ENCODE measurements around the gene STMND1.

The STMND1 gene

DNA sequence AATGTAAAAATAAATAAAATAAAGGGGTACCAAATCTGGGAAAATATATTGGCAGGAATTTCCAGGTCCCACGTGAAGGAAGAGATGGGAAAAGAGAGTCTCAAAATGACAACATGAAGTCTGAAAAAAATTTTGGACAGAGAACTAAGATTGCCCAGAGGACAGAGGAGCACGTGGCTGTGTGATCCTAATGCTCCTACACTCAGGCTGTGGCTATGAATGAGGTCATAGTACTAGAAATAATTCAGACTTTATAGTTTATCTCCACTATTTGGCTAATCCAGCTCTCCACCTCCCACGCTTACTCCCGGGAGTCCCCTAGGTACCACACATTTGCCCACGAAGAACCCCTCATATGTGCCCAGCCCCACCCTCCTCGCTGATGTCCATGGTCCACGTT, 42.8 kb upstream of the STMND1 start:
- no peak overlapping the region for H3K18ac ChIP-seq (ENCODE audit: low read length)
- no peaks in the 10 kb centered on the region for H3K27me3 ChIP-seq (ENCODE audit: insufficient read depth, low read length)
- no peak overlapping the region for H3K4ac ChIP-seq (ENCODE audit: low read depth, low read length)
- no peak overlapping the region for H4K8ac ChIP-seq (ENCODE audit: low read depth, low read length)
- DNase-seq: no peak
- no peak overlapping the region for H3K14ac ChIP-seq (ENCODE audit: low read length)
- H2BK12ac ChIP-seq (ENCODE audit: low read length): no peak overlapping the region
- no peaks in the 10 kb centered on the region for H3K9me3 ChIP-seq (ENCODE audit: insufficient read depth, low read depth, low read length)
- no peak overlapping the region for H3K9ac ChIP-seq (ENCODE audit: low read length)
- no peaks in the 10 kb centered on the region for H3K4me1 ChIP-seq (ENCODE audit: control insufficient read depth in 1 of 2, insufficient read depth in 2 of 2, low read length in 2 of 2)
- no peak overlapping the region for H2BK120ac ChIP-seq (ENCODE audit: insufficient read depth, low read length, poor library complexity)
- H3K23ac ChIP-seq (ENCODE audit: low read length): no peak overlapping the region
- no peak overlapping the region for H2BK5ac ChIP-seq (ENCODE audit: low read depth, low read length, poor library complexity)
- H2AFZ ChIP-seq (ENCODE audit: insufficient read depth, low read length, poor library complexity): no peak overlapping the region
- no peak overlapping the region for H4K91ac ChIP-seq (ENCODE audit: low read depth, low read length)
- H2AK5ac ChIP-seq (ENCODE audit: low read length): no peak overlapping the region
- no peak overlapping the region for H3K4me3 ChIP-seq (ENCODE audit: low read depth, low read length)
- no peaks in the 10 kb centered on the region for H3K36me3 ChIP-seq (ENCODE audit: control insufficient read depth in 1 of 2, insufficient read depth in 2 of 2, low read length in 2 of 2)
- H3K4me2 ChIP-seq (ENCODE audit: low read length): no peak overlapping the region
- WGBS (ENCODE audit: extremely low coverage, insufficient coverage, insufficient read length): no CpG with 5 or more reads among the region's 7 CpGs
- no peak overlapping the region for H3K27ac ChIP-seq (ENCODE audit: low read depth, low read length)
- H4K12ac ChIP-seq (ENCODE audit: low read depth, low read length): no peak overlapping the region
- H3K79me2 ChIP-seq (ENCODE audit: control insufficient read depth, insufficient read depth, low read length, poor library complexity): no peaks in the 10 kb centered on the region
- no peaks in the 10 kb centered on the region for H3K79me1 ChIP-seq (ENCODE audit: low read length)

DNA sequence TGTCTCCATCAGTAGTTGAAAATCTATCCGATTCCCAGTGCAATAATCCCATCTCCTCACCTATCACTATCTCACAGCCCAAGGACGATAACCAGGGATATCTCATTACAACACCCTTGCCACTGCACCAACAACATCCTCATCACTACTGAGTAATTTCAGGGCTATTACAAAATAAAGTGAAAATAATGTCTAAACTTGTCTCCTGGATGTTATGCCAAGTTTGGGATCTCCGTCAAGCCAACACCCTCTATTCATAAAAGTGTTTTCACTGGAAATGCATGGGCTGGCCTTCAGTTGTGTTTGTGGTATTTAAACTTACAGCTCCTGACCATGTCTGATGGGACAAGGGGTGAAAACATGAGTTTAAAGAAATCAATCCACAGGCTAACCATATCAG, 42.0 kb upstream of the STMND1 start:
- H3K36me3 ChIP-seq (ENCODE audit: control insufficient read depth in 1 of 2, insufficient read depth in 2 of 2, low read length in 2 of 2): no peaks in the 10 kb centered on the region
- WGBS (ENCODE audit: extremely low coverage, insufficient coverage, insufficient read length): no CpG with 5 or more reads among the region's 3 CpGs

DNA sequence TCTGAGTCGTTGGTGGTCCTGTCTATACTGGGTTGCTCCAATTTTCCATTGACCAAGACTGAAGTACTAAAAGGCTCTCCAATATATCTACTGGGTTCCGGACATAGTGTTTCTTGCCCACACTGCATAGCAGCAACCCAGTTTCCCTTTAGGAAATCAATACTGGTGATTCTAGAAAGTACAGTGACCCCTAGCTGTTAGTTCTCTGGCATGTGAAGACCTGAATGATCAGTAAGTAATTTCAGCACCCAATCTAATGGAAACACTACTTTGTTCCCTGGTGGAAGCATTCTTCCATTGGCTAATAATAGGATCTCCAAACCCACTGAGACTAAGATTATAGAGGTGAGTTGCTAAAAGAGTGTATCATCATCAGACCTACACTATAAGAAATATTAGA, 40.8 kb upstream of the STMND1 start:
- no peak overlapping the region for H2AK5ac ChIP-seq (ENCODE audit: low read length)
- no peak overlapping the region for H3K18ac ChIP-seq (ENCODE audit: low read length)
- WGBS (ENCODE audit: extremely low coverage, insufficient coverage, insufficient read length): no CpG with 5 or more reads among the region's 2 CpGs

More for the DNA sequence above, 42.0 kb upstream of the STMND1 start:
- H3K4me3 ChIP-seq (ENCODE audit: low read depth, low read length): no peak overlapping the region
- H2AFZ ChIP-seq (ENCODE audit: insufficient read depth, low read length, poor library complexity): no peak overlapping the region
- H2BK12ac ChIP-seq (ENCODE audit: low read length): no peak overlapping the region
- H2AK5ac ChIP-seq (ENCODE audit: low read length): no peak overlapping the region
- no peaks in the 10 kb centered on the region for H3K79me2 ChIP-seq (ENCODE audit: control insufficient read depth, insufficient read depth, low read length, poor library complexity)
- H3K18ac ChIP-seq (ENCODE audit: low read length): no peak overlapping the region
- no peak for DNase-seq
- no peak overlapping the region for H3K23ac ChIP-seq (ENCODE audit: low read length)
- H3K79me1 ChIP-seq (ENCODE audit: low read length): no peaks in the 10 kb centered on the region
- no peak overlapping the region for H2BK5ac ChIP-seq (ENCODE audit: low read depth, low read length, poor library complexity)
- no peak overlapping the region for H4K12ac ChIP-seq (ENCODE audit: low read depth, low read length)
- no peak overlapping the region for H2BK120ac ChIP-seq (ENCODE audit: insufficient read depth, low read length, poor library complexity)
- no peak overlapping the region for H3K4me2 ChIP-seq (ENCODE audit: low read length)
- no peaks in the 10 kb centered on the region for H3K9me3 ChIP-seq (ENCODE audit: insufficient read depth, low read depth, low read length)
- no peak overlapping the region for H4K91ac ChIP-seq (ENCODE audit: low read depth, low read length)
- no peak overlapping the region for H3K14ac ChIP-seq (ENCODE audit: low read length)
- H4K8ac ChIP-seq (ENCODE audit: low read depth, low read length): no peak overlapping the region
- no peak overlapping the region for H3K4ac ChIP-seq (ENCODE audit: low read depth, low read length)
- no peaks in the 10 kb centered on the region for H3K27me3 ChIP-seq (ENCODE audit: insufficient read depth, low read length)
- H3K4me1 ChIP-seq (ENCODE audit: control insufficient read depth in 1 of 2, insufficient read depth in 2 of 2, low read length in 2 of 2): no peaks in the 10 kb centered on the region
- no peak overlapping the region for H3K27ac ChIP-seq (ENCODE audit: low read depth, low read length)
- H3K9ac ChIP-seq (ENCODE audit: low read length): no peak overlapping the region

DNA sequence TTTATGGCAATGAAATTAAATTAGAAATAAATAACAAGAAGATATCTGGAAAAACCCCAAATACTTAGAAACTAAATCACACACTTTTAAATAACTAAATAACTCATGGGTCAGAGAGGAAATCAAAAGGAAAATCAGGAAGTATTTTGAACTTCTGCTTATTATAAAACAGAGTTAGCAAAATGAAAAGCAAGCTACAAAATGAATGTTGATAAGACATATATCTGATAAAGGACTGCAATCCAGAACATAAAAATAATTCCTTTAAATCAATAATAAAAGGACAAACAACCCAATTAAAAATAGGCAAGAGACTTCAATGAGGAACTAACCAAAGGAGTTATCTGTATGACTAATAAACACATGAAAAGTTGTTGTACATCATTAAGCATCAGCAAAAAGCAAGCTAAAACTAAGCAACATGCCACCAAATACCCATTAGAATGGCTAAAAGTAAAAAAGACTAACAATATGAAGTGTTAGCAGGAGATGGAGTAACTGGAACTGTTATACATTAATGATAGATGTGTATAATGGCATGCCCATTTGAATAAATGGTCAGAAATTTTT, 38.9 kb upstream of the STMND1 start:
- no peak overlapping the region for H2BK120ac ChIP-seq (ENCODE audit: insufficient read depth, low read length, poor library complexity)
- H3K79me2 ChIP-seq (ENCODE audit: control insufficient read depth, insufficient read depth, low read length, poor library complexity): no peaks in the 10 kb centered on the region
- H3K4me2 ChIP-seq (ENCODE audit: low read length): no peak overlapping the region
- H3K4me1 ChIP-seq (ENCODE audit: control insufficient read depth in 1 of 2, insufficient read depth in 2 of 2, low read length in 2 of 2): no peaks in the 10 kb centered on the region
- no peaks in the 10 kb centered on the region for H3K36me3 ChIP-seq (ENCODE audit: control insufficient read depth in 1 of 2, insufficient read depth in 2 of 2, low read length in 2 of 2)
- no peak overlapping the region for H2BK12ac ChIP-seq (ENCODE audit: low read length)
- H2AK5ac ChIP-seq (ENCODE audit: low read length): no peak overlapping the region
- no peak overlapping the region for H3K18ac ChIP-seq (ENCODE audit: low read length)
- H3K9ac ChIP-seq (ENCODE audit: low read length): no peak overlapping the region
- no peak overlapping the region for H4K12ac ChIP-seq (ENCODE audit: low read depth, low read length)
- no peaks in the 10 kb centered on the region for H3K79me1 ChIP-seq (ENCODE audit: low read length)
- no peaks in the 10 kb centered on the region for H3K27me3 ChIP-seq (ENCODE audit: insufficient read depth, low read length)
- H2AFZ ChIP-seq (ENCODE audit: insufficient read depth, low read length, poor library complexity): no peak overlapping the region
- no peak overlapping the region for H3K27ac ChIP-seq (ENCODE audit: low read depth, low read length)
- no peak overlapping the region for H4K8ac ChIP-seq (ENCODE audit: low read depth, low read length)
- no peak for DNase-seq
- no peak overlapping the region for H2BK5ac ChIP-seq (ENCODE audit: low read depth, low read length, poor library complexity)
- H3K4ac ChIP-seq (ENCODE audit: low read depth, low read length): no peak overlapping the region
- no peak overlapping the region for H3K23ac ChIP-seq (ENCODE audit: low read length)
- H3K9me3 ChIP-seq (ENCODE audit: insufficient read depth, low read depth, low read length): no peaks in the 10 kb centered on the region
- H3K14ac ChIP-seq (ENCODE audit: low read length): no peak overlapping the region
- H4K91ac ChIP-seq (ENCODE audit: low read depth, low read length): no peak overlapping the region
- no peak overlapping the region for H3K4me3 ChIP-seq (ENCODE audit: low read depth, low read length)

More for the DNA sequence above, 40.8 kb upstream of the STMND1 start:
- Histone ChIP-seq H2BK12ac (ENCODE audit: low read length) (no peak overlapping the region), H3K36me3 (ENCODE audit: control insufficient read depth in 1 of 2, insufficient read depth in 2 of 2, low read length in 2 of 2) (no peaks in the 10 kb centered on the region), H3K27me3 (ENCODE audit: insufficient read depth, low read length) (no peaks in the 10 kb centered on the region), H3K4me1 (ENCODE audit: control insufficient read depth in 1 of 2, insufficient read depth in 2 of 2, low read length in 2 of 2) (no peaks in the 10 kb centered on the region), H4K8ac (ENCODE audit: low read depth, low read length) (no peak overlapping the region), H3K79me2 (ENCODE audit: control insufficient read depth, insufficient read depth, low read length, poor library complexity) (no peaks in the 10 kb centered on the region), H2AFZ (ENCODE audit: insufficient read depth, low read length, poor library complexity) (no peak overlapping the region), H2BK120ac (ENCODE audit: insufficient read depth, low read length, poor library complexity) (no peak overlapping the region), H3K27ac (ENCODE audit: low read depth, low read length) (no peak overlapping the region), H4K91ac (ENCODE audit: low read depth, low read length) (no peak overlapping the region), H3K4me2 (ENCODE audit: low read length) (no peak overlapping the region), H3K14ac (ENCODE audit: low read length) (no peak overlapping the region), H3K4ac (ENCODE audit: low read depth, low read length) (no peak overlapping the region), H2BK5ac (ENCODE audit: low read depth, low read length, poor library complexity) (no peak overlapping the region), H3K9ac (ENCODE audit: low read length) (no peak overlapping the region), H3K23ac (ENCODE audit: low read length) (no peak overlapping the region), H3K9me3 (ENCODE audit: insufficient read depth, low read depth, low read length) (no peaks in the 10 kb centered on the region), H4K12ac (ENCODE audit: low read depth, low read length) (no peak overlapping the region), H3K79me1 (ENCODE audit: low read length) (no peaks in the 10 kb centered on the region), H3K4me3 (ENCODE audit: low read depth, low read length) (no peak overlapping the region)
- DNase-seq: no peak
